Measurements from ENCODE around the gene PHTF2. TPM values are rescaled to one million over a fixed set of nuclear protein-coding genes. Genes with fewer than 3 reads are reported as not detected.

PHTF2 gene
- polyA plus RNA-seq, 1 of the 3 experiments (the other 2 are of a cell fraction), result 21.2 TPM

- TF ChIP-seq GATA2 (CRISPR knock-in tag; IDR thresholded peaks at IDR 0.05) (no peak), NFIC (IDR thresholded peaks at IDR 0.05; ENCODE audit: borderline replicate concordance) (no peak), YY1 (IDR thresholded peaks at IDR 0.05; ENCODE audit: low read depth) (peak; percentile 37; the same call in 1 of the 2 replicates), ZBTB33 (IDR thresholded peaks at IDR 0.05; ENCODE audit: borderline replicate concordance, low read depth) (no peak), FOXJ3 (CRISPR knock-in tag; IDR thresholded peaks at IDR 0.05) (no peak), SMC3 (IDR thresholded peaks at IDR 0.05; ENCODE audit: low read depth, low read length) (no peak), GABPA (IDR thresholded peaks at IDR 0.05; ENCODE audit: low read depth) (no peak), USF1 (IDR thresholded peaks at IDR 0.05; ENCODE audit: borderline replicate concordance, low read depth) (peak; percentile 84)
Observed at GRCh38 chr7:77797734-77798393, 709 bp upstream of the PHTF2 start (continued).

DNA sequence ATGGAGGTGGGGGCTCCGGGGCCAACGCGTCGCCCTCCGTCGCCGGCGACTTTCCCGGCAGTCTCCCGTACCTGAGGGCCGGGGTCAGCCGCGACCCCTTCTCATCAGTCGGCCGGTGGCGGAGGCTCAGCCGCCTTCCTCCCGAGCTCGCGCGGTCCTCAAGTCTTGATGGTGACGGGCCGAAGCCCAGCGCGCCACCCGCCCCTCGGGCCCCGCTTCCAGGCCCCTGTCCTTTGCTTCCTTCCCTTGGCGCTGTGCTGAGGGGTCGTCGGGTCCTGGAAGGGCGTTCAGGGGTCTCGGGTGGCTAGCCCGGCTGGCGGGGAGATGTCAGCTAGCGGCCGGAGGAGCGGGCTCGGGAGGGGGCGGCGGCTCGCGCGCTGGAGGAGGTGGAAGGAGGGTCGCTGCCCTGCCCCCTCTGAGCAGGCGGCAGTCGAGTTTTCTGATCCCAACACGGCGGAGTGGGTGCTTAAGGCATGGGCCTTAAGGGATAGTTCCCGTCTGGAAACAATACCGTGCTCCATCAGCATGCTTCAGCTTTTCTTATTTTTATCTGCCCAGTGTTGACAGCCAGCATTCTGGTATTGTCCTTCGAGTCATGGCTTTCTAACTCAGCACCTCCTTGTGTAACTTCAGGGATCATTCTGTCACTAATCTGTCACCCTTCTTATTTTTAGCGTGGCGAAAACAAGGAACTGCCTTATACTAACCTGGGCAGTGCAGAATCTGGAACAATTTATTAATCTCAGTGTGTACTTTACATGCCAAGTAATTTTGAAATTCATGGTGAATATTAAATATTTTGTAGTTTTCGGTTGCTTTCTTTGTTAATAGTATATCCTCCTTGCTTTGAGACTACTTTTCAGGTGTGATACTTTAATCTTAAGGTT is 748 bp downstream of the PHTF2 start:
- Histone ChIP-seq H3K9me2 (no peaks in the 10 kb centered on the region), H3K27me3 (ENCODE audit: insufficient read depth) (no peaks in the 10 kb centered on the region), H3K4me1 (ENCODE audit: control insufficient read depth in 1 of 2, insufficient read depth in 2 of 2, low read depth in 1 of 2, low read length in 1 of 2) (peaks cover 9 to 18% of the 10 kb centered on the region in 2 experiments; a peak in 3 of 4 replicates), H3K4me3 (ENCODE audit: low read depth in 2 of 2, low read length in 1 of 2) (peak overlapping the region; percentile 76 to 87), H3F3A (replicated peaks; ENCODE audit: insufficient read depth) (peaks cover 18% of the 10 kb centered on the region), H3K9me3 (no peaks in the 10 kb centered on the region), H3K79me2 (ENCODE audit: insufficient read depth) (peaks cover 92% of the 10 kb centered on the region), H2AFZ (ENCODE audit: low read depth) (peak overlapping the region; percentile 88), H3K9ac (peak overlapping the region; percentile 79), H4K20me1 (ENCODE audit: insufficient read depth) (0 out of 2 replicates have a peak, but pooled peaks cover 4% of the 10 kb centered on the region), H3K36me3 (replicated peaks in 1 of 2; ENCODE audit: control insufficient read depth in 1 of 2, insufficient read depth in 2 of 2, low read length in 1 of 2) (peaks cover 5 to 11% of the 10 kb centered on the region in 2 experiments), H3K4me2 (peak overlapping the region; percentile 84), H3K27ac (ENCODE audit: low read depth in 2 of 2, low read length in 1 of 2) (peak overlapping the region; percentile 74 to 92)
- 0 out of 2 replicates have a peak, but pooled peaks have one; percentile 64 for TF ChIP-seq SIN3A (IDR thresholded peaks at IDR 0.05; ENCODE audit: borderline replicate concordance, low read depth, low read length)
- TF ChIP-seq, protein P1, sequence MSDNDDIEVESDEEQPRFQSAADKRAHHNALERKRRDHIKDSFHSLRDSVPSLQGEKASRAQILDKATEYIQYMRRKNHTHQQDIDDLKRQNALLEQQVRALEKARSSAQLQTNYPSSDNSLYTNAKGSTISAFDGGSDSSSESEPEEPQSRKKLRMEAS (IDR thresholded peaks at IDR 0.05; ENCODE audit: low read depth), result peak; percentile 62
- TF ChIP-seq MXI1 (IDR thresholded peaks at IDR 0.05; ENCODE audit: low read depth, low read length), result peak; percentile 93
- TF ChIP-seq, protein P2, sequence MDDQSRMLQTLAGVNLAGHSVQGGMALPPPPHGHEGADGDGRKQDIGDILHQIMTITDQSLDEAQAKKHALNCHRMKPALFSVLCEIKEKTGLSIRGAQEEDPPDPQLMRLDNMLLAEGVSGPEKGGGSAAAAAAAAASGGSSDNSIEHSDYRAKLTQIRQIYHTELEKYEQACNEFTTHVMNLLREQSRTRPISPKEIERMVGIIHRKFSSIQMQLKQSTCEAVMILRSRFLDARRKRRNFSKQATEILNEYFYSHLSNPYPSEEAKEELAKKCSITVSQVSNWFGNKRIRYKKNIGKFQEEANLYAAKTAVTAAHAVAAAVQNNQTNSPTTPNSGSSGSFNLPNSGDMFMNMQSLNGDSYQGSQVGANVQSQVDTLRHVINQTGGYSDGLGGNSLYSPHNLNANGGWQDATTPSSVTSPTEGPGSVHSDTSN (IDR thresholded peaks at IDR 0.05), result no peak
- TF ChIP-seq CHD2 (IDR thresholded peaks at IDR 0.05; ENCODE audit: low read length, partially characterized antibody), result peak; percentile 43
- TF ChIP-seq, protein P3, sequence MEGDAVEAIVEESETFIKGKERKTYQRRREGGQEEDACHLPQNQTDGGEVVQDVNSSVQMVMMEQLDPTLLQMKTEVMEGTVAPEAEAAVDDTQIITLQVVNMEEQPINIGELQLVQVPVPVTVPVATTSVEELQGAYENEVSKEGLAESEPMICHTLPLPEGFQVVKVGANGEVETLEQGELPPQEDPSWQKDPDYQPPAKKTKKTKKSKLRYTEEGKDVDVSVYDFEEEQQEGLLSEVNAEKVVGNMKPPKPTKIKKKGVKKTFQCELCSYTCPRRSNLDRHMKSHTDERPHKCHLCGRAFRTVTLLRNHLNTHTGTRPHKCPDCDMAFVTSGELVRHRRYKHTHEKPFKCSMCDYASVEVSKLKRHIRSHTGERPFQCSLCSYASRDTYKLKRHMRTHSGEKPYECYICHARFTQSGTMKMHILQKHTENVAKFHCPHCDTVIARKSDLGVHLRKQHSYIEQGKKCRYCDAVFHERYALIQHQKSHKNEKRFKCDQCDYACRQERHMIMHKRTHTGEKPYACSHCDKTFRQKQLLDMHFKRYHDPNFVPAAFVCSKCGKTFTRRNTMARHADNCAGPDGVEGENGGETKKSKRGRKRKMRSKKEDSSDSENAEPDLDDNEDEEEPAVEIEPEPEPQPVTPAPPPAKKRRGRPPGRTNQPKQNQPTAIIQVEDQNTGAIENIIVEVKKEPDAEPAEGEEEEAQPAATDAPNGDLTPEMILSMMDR (IDR thresholded peaks at IDR 0.05), result peak; percentile 21; the same call in 1 of the 2 replicates
- TF ChIP-seq REST (IDR thresholded peaks at IDR 0.05; ENCODE audit: low read depth, low read length), result 0 out of 2 replicates have a peak, but pooled peaks have one; percentile 15
- no peak for TF ChIP-seq POLR2AphosphoS5 (IDR thresholded peaks at IDR 0.05; ENCODE audit: low read depth, low read length)
- TF ChIP-seq TAF1 (IDR thresholded peaks at IDR 0.05; ENCODE audit: borderline replicate concordance, low read depth, low read length), result no peak
- 3% methylated on average over 37 of the region's 55 CpGs for WGBS (ENCODE audit: low lambda C conversion rate)
- ChIA-PET POLR2A (interaction anchor here (1.0 to 1.4 kb wide), 3 partner anchors 14 to 102 kb away, joined by 3 to 7 read pairs (median 3); partner anchors contain the start of gene RSBN1L), CTCF (interaction anchor here (0.7 to 3.0 kb wide), 22 partner anchors 11 to 971 kb away, joined by 3 to 9 read pairs (median 4); no protein-coding TSS in a partner anchor)
- peak; percentile 79 for DNase-seq
